Ureter (tissue), 1 donor: Measurements from ENCODE around the gene DNAJC2. TPM values are rescaled to one million over a fixed set of nuclear protein-coding genes. Genes with fewer than 3 reads are reported as not detected.
"Not testable (repeated sequence)": the region's sequence is repeated elsewhere in the genome, so short reads cannot be mapped to it uniquely, and the experiment has no call there.

Experiments used
- DNase-seq: peaks from one replicate; pipeline ENCODE4 v3.0.0-alpha.2; 2020; ENCODE audit warnings: low spot score
- total RNA-seq: library from RNA; stranded (reverse); gene quantifications from one replicate; pipeline ENCODE4 v1.2.4, GENCODE V29; 2023
- donor health status: DM: yes; HTN: yes; CAD: no.

The DNAJC2 gene
- total RNA-seq, 1 donor from 2014 or later, result 27.3 TPM

GRCh38 chr7:103264054-103264453, 80.5 kb downstream of the DNAJC2 start:
- DNase-seq, result not testable (repeated sequence)

Other genes with a start within 250 kb of the DNAJC2 start
- 14.7 TPM for gene NAPEPLD, start 195.7 kb downstream of the DNAJC2 start, total RNA-seq
- 54.9 TPM for gene PMPCB, start 47.3 kb downstream of the DNAJC2 start, total RNA-seq
- gene PSMC2, start 2.9 kb upstream of the DNAJC2 start, total RNA-seq, result 96.1 TPM
- gene SLC26A5, start 101.4 kb upstream of the DNAJC2 start, total RNA-seq, result 6.2 TPM